SW 1271 (cell line): Measurements from ENCODE around the gene PRSS27.
A peak's percentile ranks its signal among the peaks of the same experiment; 100 is the strongest.
"Not testable (repeated sequence)": the region's sequence is repeated elsewhere in the genome, so short reads cannot be mapped to it uniquely, and the experiment has no call there.

Source experiments
- DNase-seq, 2 experiments: peaks; one replicate each; lab custom pipeline; 2025; lab: John Stamatoyannopoulos, UW

Gene PRSS27

GRCh38 chr16:2696601-2697250, 23.3 kb downstream of the PRSS27 start:
- DNase-seq, result not testable (repeated sequence)

DNA sequence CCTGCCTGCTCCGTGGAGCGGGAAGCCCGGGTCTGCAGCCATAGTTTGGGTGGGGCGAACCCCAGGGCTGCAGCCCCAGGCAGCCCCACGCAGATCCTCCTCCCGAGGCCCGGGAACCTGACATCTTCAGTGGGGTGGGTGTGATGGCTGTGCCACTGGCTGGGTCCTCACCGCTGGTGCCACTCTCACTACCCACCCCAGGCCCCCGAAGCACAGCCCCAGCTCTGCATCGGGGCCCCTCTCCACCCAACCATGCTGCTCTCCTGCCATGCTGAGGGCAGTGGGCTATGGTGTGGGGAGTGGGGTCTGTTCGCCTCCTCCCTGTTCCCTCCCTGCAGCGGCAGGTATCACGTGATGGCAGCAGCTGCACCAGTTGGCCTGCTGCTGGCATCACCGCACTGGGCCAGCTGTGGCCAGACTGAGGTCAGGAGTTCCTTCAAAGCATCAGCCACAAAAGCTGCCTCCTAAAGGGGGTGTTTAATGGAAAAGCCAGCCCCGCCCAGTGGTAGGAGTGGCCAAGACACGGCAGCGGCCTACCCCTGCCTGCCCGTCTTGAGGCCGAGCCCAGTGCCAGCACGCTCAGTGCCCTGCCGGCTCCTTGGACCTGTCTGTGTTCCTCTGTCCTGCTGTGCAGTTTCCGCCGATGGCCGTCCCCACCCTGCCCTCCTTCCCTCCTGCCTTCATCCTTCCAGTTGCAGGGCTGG, 26.9 kb downstream of the PRSS27 start:
- DNase-seq, result no peak

DNA sequence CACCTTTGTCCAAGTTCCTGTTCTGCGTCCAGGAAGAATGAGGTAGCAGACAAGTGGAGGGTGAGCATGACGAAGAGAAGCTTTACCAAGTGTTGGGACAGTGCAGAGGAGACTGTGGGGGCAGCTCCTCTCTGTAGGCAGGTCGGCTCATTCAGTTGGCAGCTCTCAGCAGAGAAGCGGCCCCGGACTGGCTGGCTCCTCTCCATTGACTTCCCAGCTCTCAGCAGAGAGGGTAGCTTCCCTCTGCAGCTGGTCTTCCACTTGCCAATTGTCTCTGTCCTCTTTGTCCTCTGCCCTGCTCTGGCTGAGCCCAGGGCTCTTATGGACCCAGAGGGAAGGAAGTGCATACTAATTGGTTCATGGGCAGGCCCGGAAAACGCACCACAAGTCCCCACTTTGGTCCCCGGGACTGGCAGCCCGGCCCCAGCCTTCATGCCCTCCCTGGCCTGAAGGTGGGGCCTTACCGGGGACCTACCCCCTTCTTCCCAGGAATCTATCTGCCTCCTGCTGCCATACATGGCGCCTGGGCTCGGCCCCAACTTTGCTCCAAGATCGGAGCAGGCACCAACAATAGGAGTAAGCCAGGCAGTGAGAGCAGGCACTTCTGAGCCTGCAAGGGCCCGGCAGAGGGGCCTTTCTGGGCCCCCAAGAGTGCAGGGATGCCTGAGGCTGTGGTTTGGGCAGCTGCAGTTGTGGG, 27.6 kb downstream of the PRSS27 start:
- no peak for DNase-seq

- DNase-seq, result no peak
Observed at GRCh38 chr16:2691491-2692248, 28.4 kb downstream of the PRSS27 start.

- no peak for DNase-seq
Observed at GRCh38 chr16:2690852-2691251, 29.2 kb downstream of the PRSS27 start.

GRCh38 chr16:2689968-2690801, 29.8 kb downstream of the PRSS27 start:
- DNase-seq, result no peak

DNA sequence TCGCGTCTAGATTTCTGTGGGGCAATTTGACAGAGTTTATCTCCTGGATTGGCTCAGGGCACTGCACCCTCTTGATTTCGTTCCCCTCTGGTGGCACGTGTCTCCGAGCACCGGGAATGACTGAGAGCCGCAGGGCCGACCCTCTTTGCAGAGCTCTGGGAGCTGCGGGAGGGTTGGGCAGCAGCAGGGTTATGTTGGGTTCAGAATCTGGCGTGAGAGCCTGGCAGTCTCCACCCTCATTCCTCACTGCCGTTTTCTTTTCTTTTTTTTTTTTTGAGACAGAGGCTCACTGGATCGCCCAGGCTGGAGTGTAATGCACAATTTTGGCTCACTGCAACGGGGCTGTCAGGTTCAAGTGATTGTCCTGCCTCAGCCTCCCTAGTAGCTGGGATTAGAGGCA, 30.6 kb downstream of the PRSS27 start:
- DNase-seq, result not testable (repeated sequence)

DNA sequence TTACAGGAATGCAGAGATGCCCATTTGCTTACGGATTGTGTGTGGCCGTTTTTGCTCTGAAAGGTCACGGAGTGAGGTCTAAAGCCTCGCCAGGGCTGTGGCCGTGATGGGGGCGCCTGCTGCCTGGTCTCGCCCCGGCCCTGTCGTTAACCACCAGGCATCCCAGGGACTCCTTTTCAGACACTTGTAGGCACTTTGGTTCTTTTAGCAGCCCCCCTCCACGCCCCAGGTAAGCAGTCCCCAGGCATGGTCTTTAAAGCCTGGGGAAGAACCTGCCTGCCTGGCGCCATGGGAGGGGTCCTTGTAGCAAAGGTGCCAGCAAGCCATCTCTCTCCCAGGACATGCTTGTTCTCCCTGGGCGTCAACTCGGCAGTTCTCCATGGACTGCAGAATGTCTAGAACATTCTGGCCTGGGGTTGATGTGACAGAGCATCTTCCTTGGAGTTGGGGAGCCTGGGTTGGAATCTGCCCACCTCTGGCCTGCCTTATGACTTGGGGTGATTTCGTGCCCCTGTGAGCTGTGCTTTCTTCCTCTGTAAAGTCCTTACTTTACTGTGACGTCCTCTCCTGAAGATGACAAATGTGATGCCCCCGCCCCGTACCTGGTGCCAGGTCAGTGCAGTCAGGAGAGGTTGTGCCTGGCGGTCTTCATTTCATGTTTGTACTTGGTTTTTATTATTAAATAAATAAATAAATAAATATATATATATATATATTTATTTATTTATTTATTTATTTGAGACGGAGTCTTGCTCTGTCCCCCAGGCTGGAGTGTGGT, 32.3 kb downstream of the PRSS27 start:
- DNase-seq, result no peak

- DNase-seq, result no peak
Observed at GRCh38 chr16:2686912-2687507, 33.0 kb downstream of the PRSS27 start.

GRCh38 chr16:2686075-2686474, 33.9 kb downstream of the PRSS27 start:
- not testable (repeated sequence) for DNase-seq

- DNase-seq, result not testable (repeated sequence)
Observed at GRCh38 chr16:2683041-2683440, 37.0 kb downstream of the PRSS27 start.

GRCh38 chr16:2682209-2683021, 37.6 kb downstream of the PRSS27 start, which contains the start of gene KCTD5:
TSS of gene KCTD5 (plus strand) at chr16:2682523. CDS start at chr16:2682549, 26 bp downstream.
- peak; percentile 78 to 88 for DNase-seq

GRCh38 chr16:2680360-2680759, 39.7 kb downstream of the PRSS27 start:
- not testable (repeated sequence) for DNase-seq

- DNase-seq, result not testable (repeated sequence)
Observed at GRCh38 chr16:2679902-2680301, 40.1 kb downstream of the PRSS27 start.

DNA sequence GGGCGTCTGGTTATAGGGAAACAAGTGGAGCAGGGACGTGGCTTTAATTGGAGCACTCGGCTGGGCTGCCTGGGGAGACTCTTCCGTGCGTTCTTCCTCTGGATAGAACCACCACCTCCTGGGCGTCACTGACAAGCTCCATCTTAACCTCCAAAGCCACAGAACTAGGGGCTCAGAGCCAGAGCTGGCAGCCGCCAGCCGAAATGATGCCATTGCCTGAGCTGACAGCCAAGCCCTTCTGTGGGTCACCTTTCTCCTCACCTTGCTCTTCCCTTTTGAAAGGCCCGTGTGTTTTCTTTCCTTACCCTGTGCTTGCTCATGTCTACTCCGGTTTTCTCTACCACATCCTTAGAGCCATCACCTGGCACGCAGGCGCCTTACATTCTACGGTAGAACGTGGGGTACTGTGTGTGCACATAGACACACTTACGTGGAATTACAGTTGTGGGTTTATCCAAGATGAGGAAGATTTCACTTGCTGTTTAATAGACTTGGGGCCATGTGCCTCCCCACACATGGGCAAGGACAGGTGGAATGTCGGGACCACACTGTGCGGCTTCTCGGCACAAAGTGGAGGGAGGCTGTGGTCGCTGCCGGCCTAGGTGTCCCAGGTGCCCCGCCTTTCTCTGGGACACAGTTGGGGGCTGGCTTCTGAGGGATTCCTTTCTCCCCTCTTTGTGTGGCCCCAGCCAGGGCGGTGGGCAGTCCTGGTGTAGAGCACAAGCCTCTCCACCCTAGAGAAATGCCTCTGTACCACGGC, 41.6 kb downstream of the PRSS27 start:
- DNase-seq, result not testable (repeated sequence)

DNA sequence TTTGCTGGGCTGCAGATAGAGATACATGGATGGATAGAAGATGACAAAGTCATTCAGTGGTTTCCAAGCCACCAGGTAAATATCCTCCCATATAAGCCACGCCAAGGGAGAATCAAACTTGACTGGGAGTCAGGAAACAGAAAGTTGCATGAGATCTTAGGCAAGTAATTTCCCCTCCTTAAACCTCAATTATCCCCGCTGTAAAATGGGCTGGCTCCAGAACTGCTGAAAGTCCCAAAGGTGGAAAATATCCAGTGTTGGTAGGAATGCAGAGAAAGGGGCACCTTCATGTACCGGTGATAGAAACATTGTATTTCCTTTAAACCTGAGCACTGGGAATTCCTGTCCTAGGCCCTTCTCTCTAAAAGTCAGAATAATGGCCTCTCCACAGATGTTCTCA, 43.1 kb downstream of the PRSS27 start:
- DNase-seq, result not testable (repeated sequence)

- DNase-seq, result no peak
Observed at GRCh38 chr16:2675714-2676113, 44.3 kb downstream of the PRSS27 start.

- no peak for DNase-seq
Observed at GRCh38 chr16:2675021-2675420, 45.0 kb downstream of the PRSS27 start.
